Measurements from ENCODE around the gene ATP6V1G2.

The ATP6V1G2 gene

DNA sequence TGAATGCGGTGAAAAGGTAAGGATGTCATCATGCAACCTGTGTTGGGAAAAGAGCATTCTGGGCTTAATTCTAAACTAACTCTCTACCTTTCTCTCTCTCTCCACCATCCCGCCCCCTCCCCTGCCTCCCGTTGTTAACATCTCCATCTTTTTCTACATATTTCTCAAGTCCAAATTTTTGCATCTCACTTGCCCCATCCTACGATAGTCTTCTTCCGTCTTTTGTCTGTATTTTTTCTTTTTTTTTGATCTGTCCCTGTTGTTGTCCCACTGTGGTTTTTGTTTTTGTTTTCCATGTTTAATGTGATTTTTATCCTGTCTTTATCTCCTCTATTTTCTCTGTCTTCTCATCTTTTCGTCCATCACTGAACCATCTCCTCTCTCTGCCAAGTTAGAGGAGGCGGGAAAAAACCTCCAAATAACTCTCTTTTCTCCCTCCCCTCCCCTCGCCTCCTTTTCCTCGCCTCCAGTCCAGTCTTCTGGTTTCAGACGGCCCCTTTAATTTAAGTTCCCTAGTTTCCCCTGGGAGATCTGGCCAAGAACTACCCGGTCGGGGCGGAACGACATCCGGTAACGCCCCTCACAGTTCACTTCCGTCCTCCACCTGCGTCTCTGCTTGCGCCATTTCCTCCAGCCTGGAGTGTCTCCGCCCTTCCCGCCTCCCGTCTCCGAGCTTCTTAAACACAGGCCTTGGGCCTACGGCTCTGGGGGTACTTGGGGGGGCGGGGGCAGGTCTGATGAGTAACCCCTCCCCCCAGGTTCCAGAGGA, 734 bp upstream of the ATP6V1G2 start, which contains the start of gene NFKBIL1:
Gene NFKBIL1 (plus strand): TSS at position 651 of the 769 bp plus-strand sequence. CDS start 87 bp downstream, at position 738.
- DNase-seq, result peak; percentile 98

DNA sequence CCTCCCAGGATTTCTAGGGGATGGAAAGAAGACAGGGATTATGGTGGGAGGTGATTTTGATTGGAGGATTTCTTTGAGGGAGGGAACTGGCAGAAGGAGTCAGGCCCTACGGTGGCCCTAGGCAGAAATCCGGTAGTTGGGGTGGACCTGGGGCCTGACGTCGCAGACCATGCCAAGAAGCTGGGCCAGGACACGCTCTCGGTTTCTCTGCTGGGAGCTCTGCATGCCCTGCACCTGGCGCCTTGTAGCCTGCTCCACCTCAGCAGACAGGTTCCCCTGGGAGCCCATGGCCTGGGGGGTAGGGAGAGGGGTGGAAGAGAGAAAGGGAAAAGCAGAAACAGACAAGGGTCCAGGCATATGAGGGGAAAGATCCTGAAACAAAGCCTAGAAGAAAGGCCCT, 1.1 kb downstream of the ATP6V1G2 start:
- no peak for DNase-seq

DNA sequence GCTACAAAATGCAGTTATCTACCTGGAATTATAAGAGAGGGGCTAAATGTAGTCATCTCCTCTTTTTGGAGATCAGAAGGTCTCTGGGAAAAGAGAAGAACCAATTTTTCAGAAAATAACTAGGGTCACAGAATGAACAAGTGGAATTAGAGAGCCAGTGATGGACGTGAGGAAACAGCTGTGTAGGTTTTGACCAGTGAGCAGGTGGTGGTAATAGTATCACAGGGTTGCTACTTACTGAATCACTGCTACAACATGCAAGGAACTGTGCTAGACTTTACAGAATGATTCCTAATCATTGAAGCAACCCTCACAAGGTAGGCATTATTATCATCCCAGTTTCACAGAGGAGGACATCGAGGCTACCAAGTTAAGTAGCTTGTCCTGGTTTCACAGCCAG, 1.7 kb downstream of the ATP6V1G2 start:
- DNase-seq, result no peak

DNA sequence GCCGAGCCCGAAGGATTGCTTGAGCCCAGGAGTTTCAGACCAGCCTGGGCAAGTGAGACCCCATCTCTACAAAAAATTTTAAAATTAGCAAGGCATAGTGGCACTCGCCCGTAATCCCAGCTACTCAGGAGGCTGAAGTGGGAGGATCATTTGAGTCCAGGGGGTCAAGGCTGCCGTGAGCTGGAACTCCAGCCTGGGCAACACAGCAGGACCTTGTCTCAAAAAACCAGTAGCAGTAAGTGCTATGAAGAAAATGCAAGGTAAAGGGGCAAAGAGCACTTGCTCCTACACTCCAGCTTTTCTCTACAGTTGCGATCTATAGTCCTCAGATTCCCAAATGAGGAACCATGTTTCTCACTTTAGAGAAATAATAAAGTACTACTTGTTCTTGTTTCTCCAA, 2.8 kb downstream of the ATP6V1G2 start:
- no peak for DNase-seq

DNA sequence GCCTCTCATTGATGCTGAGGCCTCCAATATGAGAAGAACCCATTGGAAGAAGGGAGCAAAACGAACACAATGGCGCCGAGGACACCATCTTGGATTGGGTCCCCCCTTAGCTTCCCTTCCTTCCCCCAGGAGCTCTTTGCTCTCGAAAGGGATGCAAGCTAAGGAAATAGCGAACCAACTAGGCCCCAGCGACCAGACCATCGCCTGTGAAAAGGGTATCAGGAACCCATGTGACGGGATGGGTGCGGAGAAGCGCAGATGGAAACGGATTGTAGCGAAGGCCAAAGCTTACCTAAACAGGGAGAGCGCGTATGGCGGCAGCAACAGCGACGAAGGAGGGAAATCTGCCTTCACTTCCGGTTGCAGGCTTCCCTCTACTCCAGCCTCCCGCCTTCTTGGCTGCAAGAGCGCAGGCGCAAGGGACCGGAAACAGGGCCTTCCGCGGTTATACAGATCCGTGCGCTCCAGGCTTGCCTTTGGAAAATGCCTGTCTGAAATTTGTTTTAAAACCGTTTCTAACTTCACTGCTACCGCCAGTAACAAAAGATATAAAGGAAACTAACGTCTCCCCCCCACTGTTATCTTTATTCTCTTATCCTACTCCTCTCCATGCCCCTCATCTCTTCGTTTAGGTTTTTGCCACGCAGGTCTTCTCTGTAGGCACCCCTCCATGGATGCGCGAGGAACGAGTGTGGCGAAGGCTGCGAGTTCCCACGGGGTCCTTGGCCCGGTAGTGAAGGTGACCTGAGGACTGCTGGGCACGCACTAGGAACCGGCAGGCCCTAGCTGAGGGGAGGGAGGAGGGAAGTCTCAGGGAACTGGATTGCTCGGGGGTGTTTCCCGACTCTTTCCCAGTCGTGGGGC, 4.5 kb downstream of the ATP6V1G2 start, which contains the start of gene DDX39B:
Gene DDX39B (minus strand): TSS at position 346 of the 864 bp plus-strand sequence. CDS start 1,471 bp downstream, outside the sequence.
- DNase-seq, result peak; percentile 98

DNA sequence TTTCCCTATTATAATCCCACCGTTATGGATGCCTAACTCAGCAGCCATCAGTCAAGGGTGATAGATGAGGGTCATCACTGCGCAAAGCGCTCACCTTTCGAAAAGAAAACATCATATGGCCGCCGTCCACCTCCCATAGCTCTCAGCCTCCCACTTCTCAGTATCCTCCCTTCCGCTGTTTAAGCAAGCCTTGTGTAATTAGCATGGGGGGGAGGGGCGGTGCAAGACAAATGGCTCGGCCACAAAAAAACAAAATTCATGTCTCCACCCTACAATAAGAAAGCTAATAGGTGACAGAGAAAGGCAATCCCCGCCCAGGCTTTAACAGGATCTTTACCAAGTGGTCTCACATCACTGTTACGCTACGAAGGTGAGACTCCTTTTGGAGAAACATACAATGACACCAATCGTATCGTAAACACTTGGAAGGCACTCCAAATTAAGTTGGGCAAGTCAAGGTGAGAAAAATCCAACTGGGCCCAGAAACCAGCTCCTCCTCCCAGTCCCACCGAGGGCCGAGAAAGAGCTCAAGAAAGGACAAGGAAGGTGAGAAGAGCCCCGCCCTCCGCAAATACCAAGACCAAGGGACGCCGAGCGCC, 5.2 kb downstream of the ATP6V1G2 start:
- DNase-seq, result peak; percentile 62

DNA sequence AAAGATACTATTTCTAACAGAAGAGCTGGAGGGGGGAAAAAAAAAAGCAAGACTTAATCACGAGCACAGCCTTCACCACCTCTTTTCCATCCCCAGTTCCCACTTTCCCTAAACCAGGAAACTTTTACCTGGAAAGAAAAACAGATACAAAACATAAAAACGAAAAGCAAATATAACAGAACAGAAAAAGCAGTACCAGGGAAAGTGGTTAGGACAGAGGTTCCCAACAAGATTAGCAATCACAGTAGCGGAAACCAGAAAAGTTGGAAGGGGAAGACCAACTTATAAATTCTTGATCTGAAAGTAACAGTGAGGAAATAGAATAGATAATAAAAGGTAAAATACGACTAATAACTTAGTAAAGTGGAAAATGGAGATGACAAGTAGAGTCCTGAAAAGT, 5.8 kb downstream of the ATP6V1G2 start:
- no peak for DNase-seq

DNA sequence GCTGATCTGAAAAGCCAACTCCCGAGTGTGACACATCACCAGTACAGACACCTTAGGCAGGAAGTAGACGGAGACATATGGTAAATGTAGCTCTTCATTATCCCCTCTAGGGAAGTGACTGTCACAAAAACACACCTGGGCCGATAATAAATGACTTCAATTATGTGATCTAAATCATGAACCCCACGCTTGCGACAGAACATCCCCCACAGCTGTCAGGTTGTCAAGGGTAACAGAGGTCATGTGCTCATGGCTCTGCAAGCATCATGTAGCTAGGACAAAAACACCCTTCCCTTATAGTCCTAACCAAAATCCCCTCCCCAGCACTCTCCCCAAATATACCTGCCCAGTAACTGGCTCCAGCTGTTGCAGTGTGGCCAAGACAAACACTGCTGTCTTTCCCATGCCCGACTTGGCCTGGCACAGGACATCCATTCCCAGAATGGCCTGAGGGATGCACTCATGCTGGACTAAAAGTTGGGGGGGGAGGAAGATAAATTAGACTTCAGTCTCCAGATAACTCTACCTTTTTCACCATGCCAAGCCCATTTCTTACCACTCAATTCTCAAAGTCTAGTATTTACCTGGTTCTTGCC, 7.5 kb downstream of the ATP6V1G2 start:
- no peak for DNase-seq

DNA sequence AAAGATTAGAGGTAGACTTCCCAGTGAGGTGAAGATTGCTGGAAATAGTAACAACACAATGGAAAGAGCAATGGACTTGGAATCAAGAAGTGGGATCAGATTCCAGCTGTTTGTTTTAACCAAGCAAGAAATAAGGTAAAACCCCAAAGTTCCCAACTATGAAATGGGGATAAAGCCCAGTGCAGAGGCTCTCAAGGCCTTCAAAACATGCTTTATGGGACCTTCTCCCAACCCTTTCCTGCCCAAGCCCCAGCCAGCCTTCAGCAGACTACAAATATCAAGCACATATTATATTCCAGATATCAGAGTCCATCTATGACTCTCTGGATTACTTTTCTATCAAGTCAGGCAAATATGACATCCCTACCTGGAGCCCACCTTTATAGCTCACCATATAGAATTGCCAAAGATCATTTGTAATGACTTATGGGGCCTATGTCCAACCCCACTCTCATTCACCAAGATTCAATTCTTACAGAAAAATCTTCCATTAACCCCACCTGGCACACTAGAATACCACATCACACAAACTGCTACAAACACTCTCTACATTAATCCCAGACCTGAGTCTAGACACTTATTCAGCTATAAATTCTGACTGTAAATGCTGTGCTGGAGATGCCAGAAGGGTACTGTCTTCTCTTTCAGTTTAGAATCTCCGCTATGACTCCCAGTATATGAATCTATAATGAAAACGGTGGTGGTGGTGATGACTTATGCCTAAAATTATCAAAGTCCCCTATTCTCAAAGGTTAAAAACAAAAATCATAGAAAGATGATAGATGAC, 10.7 kb downstream of the ATP6V1G2 start:
- no peak for DNase-seq

DNA sequence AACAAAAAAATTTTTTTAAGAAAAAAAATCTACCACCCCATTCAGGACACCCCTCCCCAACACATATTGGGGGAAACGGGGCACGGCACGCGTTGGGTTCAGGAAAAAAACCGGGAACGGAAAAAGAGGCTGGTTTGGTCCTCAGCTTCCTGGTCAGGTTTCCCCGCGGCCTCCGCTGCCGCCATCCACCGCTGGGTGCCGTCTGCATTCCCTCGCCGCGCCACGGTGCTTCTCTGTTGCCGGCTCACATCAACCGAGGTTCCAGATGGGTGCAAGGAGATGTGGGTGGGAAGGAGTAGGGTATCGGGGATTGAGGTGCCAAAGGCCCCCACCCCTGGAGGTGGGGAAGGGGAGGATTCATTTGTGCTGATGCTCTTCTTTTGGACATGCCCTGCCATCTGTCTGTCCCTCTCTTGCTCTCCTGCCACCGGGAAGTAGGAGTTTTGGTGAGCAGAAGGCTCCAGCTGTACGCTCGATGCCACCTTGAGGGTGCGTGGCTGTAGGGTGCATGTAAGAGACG, 11.8 kb downstream of the ATP6V1G2 start:
- DNase-seq, result no peak

DNA sequence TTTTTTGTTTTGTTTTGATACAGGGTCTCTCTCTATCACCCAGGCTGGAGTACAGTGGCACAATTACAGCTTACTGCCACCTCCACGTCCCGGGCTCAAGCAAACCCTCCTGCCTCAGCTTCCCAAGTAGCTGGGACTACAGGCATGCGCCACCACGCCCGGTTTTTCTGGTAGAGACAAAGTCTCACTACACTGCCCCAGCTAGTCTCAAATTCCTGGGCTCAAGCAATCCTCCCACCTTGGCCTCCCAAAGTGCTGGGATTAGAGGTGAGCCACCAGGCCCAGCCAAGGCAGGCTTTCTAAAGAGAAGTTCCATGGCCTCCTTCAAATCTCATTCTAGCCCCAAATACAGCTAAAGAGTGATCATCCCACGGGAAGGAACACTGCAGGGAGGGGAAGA, 12.4 kb downstream of the ATP6V1G2 start:
- no peak for DNase-seq

DNA sequence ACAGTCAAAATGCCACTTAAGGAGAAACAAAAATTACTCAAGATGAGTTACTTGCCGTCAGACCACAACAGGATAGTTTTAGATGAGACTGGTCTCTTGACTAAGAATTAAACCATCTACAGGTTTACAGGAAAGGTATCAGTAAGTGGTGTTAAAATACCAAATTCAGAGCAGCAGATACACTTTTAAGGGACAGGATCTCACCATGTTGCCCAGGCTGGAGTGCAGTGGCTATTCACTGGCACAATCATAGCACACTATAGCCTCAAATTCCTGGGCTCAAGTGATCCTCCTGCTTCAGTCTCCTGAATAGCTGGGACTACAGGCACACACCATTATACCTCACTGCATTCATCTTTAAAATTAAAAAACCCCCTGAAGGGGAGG, 13.0 kb downstream of the ATP6V1G2 start:
- no peak for DNase-seq

DNA sequence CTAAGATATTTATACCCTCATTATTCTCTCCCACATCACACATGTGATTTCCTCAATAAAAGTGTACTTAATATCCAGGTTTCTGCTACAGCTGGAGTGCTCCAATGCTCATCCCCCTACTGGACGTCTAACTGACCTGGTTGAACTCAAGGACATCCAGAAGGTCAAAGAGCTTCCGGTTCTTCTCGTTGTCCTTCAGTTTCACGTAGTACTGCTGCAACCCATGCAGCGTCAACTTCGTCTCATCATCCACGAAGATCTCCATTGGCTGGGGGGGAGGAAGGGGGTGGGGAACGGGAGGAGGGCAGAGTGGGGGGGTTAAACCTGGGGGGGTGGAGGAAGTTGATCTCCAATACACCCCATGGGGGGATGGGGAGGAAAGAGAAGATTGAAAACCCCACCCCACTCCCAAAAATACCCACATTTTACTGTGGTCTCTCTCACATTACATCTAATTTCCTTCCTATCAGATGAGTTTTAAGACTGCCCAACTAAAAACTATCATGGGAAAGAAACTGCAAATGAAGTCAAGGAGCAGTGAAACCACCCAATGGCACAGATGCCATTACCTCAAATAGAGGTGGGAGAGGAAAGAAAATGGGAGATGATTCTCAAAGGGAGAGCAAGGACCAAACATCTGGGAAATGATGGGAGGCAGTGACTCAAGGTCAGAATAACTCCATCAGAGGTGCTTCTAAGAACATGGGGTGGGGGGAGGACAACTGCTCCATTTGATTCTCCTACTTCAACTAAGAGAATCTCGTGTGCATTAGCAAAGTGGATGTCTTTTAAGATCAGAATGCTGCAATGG, 13.6 kb downstream of the ATP6V1G2 start:
- no peak for DNase-seq

DNA sequence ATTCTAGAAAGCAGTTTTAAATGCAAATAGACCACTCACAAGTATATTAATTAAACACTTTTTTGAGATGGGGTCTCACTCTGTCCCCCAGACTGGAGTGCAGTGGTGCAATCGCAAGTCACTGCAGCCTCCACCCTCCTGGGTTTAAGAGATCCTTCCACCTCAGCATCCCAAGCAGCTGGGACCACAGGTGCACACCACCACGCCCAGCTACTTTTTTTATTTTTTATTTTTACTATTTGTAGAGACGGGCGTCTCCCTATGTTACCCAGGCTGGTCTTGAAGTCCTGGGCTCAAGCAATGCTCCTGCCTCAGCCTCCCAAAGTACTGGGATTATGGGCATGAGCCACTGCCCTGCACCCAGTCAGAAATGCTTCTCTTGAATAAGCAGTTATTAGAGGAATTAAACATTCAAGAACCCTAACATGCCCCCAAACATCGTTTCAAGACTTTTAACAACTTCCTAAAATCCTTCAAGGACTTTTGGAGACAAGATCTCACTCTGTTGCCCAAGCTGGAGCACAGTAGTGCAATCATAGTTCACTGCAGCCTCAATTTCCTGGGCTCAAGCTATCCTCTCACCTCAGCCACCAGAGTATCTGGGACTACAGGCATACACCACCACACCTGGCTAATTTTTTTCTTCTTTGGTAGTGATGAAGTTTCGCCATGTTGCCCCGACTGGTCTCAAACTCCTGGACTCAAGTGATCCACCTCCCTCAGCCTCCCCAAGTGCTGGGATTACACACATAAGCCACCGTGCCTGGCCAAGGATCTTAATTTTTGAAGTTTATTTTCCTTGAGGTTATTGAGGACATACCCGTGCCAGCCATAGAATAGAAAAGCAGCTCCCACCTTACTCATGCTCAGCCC, 14.4 kb downstream of the ATP6V1G2 start:
- DNase-seq, result no peak

DNA sequence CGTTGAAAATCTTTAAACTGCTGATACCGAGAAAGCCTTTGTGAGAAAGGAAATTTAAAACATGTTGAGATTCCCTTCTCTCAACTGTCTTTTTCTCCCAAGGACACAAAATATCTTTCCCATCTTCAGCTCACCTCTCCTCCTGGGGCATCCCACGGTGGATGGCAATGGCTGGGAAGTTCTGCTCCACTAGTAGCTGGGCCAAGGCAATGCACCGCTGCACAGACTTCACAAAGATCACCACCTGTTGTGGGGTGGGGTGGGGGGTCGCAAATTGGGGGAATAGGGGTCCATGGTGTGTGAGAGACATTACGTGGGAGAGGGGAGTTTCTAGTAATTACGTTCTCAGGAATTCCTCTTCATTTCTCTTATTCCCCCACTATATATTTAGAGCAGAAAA, 15.2 kb downstream of the ATP6V1G2 start:
- DNase-seq, result no peak

DNA sequence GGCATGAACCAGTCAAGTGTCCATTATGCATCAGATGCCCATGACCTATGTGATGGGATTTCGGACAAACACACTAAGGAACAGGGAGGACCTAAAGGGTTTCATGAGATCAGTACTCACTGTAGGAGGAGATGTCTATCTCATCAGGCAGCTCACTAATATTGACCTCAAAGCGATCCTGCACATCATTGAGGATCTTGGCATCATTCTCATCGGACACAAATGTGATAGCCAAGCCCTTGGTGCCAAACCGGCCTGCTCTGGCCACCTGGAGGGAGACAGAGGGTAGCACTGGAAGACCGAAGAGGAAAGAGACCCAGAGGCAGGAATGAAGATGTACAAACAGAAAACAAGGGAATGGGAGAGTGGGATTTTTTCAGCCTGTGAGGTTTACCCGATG, 15.7 kb downstream of the ATP6V1G2 start:
- DNase-seq, result no peak

DNA sequence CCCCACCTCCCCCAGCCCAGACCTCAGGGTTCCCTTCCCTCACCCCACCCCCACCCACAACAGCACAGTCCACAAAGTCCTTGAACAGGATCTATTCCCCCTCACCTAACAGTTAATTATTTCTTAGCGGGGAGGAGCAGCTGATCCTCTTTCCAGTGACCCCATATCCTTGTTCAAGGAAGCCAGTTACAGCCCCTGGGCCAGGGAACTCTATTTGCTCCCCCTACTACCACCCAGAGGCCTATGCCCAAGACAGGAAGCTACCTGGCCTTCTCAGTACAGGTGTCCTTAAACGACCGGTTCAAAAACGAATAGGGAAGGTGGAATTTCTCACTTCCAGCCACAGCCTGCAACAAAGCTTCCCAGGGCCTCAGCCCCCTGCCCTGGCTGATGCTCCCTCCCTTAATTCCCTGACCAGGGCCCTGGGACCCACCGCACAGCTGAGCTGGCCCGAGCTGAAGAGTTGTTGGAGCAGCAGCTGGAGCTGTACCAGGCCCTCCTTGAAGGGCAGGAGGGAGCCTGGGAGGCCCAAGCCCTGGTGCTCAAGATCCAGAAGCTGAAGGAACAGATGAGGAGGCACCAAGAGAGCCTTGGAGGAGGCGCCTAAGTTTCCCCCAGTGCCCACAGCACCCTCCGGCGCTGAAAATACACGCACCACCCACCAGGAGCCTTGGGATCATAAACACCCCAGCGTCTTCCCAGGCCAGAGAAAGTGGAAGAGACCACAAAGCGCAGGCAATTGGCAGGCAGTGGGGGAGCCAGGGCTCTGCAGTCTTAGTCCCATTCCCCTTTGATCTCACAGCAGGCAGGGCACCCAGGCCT, 16.9 kb downstream of the ATP6V1G2 start:
- no peak for DNase-seq

DNA sequence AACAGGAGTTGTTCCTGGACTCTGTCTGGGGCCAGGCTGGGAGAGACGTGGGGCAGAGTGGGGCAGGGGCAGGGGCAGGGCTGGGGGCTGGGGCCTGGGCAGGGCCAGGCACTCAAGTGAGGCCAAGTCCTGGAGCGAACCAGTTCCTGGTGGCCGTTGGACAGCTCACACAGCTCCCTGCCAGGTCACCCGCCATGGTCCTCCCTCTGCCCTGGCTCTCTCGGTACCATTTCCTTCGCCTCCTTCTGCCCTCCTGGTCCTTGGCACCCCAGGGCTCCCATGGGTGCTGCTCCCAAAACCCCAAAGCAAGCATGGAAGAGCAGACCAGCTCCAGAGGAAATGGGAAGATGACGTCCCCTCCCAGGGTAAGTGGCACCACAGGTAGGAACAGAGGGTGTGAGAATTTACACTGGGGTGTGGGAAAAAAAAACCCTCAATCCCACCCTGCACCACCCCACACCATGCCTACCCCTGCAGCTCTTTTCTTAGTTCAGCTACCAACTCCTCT, 17.5 kb downstream of the ATP6V1G2 start, which contains the start of gene MCCD1:
Gene MCCD1 (plus strand): TSS at position 142 of the 508 bp plus-strand sequence. CDS start 53 bp downstream, at position 195.
- no peak for DNase-seq

DNA sequence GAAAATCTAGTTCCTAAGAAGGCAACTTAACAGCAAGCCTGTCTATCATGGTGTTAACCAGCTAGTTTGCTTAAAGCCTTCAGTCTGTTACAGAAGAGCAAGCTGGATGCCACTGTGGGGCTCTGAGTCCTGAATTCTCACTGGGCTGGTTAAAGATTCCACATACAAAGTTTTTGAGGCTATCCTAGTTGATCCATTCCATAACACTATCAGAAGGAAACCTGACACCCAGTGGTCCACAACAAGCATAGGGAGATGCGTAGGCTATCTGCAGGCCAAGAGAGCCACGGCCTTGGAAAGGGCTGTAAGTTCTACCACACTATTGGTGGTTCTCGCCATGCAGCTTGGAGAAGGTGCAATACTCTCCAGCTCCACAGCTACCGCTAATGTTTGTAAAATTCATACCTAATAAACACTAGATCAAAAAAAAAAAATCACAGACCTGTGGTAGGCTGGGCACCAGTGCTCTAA, 18.1 kb downstream of the ATP6V1G2 start:
- DNase-seq, result no peak
